ENCODE measurements around the gene SLC25A44.

DNA sequence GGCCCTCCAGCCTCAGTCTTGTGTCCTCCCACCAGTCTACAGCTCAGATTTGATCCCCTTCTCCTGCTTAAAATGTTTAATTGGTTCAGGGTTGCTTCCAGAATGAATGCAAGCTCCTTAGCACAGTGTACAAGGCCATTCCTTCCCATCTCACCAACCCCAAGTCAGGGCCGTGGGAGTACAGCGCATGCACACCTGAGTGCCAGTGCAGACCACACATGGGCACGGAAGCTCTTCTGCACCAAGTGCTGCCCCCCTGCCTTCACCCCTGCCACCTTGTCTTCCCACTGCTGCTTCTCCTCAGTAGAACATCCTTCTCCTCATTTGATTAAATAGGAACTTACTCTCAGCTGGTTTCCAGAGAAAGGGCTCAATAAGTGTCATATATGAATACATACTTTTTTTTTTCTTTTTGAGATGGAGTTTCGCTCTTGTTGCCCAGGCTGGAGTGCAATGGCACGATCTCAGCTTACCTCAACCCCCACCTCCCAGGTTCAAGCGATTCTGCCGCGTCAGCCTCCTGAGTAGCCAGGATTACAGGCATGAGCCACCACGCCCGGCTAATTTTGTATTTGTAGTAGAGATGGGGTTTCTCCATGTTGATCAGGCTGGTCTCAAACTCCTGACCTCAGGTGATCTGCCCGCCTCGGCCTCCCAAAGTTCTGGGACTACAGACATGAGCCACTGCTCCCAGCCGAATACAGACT, 28.2 kb downstream of the SLC25A44 start:
- TF ChIP-seq GATA3 (IDR thresholded peaks at IDR 0.05; ENCODE audit: low read depth, low read length): no peak
- no peak for TF ChIP-seq GATA2 (IDR thresholded peaks at IDR 0.05; ENCODE audit: low read depth, low read length)

Data from SH-SY5Y (cell line).